HG02763 (cell line): Measurements from ENCODE around the gene ISCA1.
"Not testable (repeated sequence)": the region's sequence is repeated elsewhere in the genome, so short reads cannot be mapped to it uniquely, and the experiment has no call there.

Source experiments
- ATAC-seq: cut with Tn5 transposase; IDR thresholded peaks from one replicate; pipeline ENCODE4 v1.9.1; 2021; ENCODE audit warnings: mild to moderate bottlenecking, moderate library complexity; ENCODE audit not compliant: unreplicated experiment

ISCA1 gene

GRCh38 chr9:86282077-86282978, at the start of gene ISCA1:
Gene ISCA1 (minus strand): TSS chr9:86282538. CDS start chr9:86282458, 80 bp downstream.
- ATAC-seq: peak; percentile 87

- ATAC-seq: no peak
Observed at GRCh38 chr9:86330186-86330585, 47.8 kb upstream of the ISCA1 start.

- ATAC-seq: no peak
Observed at GRCh38 chr9:86329649-86330048, 47.3 kb upstream of the ISCA1 start.

GRCh38 chr9:86328156-86328555, 45.8 kb upstream of the ISCA1 start:
- ATAC-seq: no peak

- ATAC-seq: no peak
Observed at GRCh38 chr9:86326536-86326935, 44.2 kb upstream of the ISCA1 start.

- no peak for ATAC-seq
Observed at GRCh38 chr9:86324901-86325300, 42.6 kb upstream of the ISCA1 start.

- ATAC-seq: no peak
Observed at GRCh38 chr9:86324308-86324707, 42.0 kb upstream of the ISCA1 start.

GRCh38 chr9:86322973-86323644, 40.8 kb upstream of the ISCA1 start:
- no peak for ATAC-seq

- ATAC-seq: no peak
Observed at GRCh38 chr9:86321373-86321772, 39.0 kb upstream of the ISCA1 start.

- ATAC-seq: no peak
Observed at GRCh38 chr9:86318187-86318586, 35.8 kb upstream of the ISCA1 start.

GRCh38 chr9:86315078-86315477, 32.7 kb upstream of the ISCA1 start:
- no peak for ATAC-seq

GRCh38 chr9:86312959-86313358, 30.6 kb upstream of the ISCA1 start:
- ATAC-seq: not testable (repeated sequence)

- no peak for ATAC-seq
Observed at GRCh38 chr9:86308687-86309086, 26.3 kb upstream of the ISCA1 start.

- ATAC-seq: no peak
Observed at GRCh38 chr9:86304236-86304730, 21.9 kb upstream of the ISCA1 start.

- no peak for ATAC-seq
Observed at GRCh38 chr9:86303316-86303975, 21.1 kb upstream of the ISCA1 start.

- no peak for ATAC-seq
Observed at GRCh38 chr9:86301686-86302085, 19.3 kb upstream of the ISCA1 start.

- ATAC-seq: no peak
Observed at GRCh38 chr9:86300701-86301100, 18.4 kb upstream of the ISCA1 start.

GRCh38 chr9:86298873-86299272, 16.5 kb upstream of the ISCA1 start:
- ATAC-seq: no peak

- ATAC-seq: not testable (repeated sequence)
Observed at GRCh38 chr9:86290341-86290740, 8.0 kb upstream of the ISCA1 start.

GRCh38 chr9:86288499-86289198, 6.3 kb upstream of the ISCA1 start:
- ATAC-seq: no peak

- no peak for ATAC-seq
Observed at GRCh38 chr9:86287013-86287412, 4.7 kb upstream of the ISCA1 start.
